Stimulated activated CD4-positive, alpha-beta T cell treated with anti-CD3 and anti-CD28 coated beads, TNF-alpha, amount 100 ng/mL, for 4 hours (primary cell): ENCODE measurements around the gene APLF.
A peak's percentile ranks its signal among the peaks of the same experiment; 100 is the strongest.
"Not testable (repeated sequence)": the region's sequence is repeated elsewhere in the genome, so short reads cannot be mapped to it uniquely, and the experiment has no call there.

ENCODE experiments used
- DNase-seq, 3 experiments: peaks; one replicate each; pipeline ENCODE4 v3.0.0-alpha.2; 2020; ENCODE audit warnings: low read depth in 3 of 3

Gene APLF

GRCh38 chr2:68441179-68441993 is 26.0 kb upstream of the APLF start:
- DNase-seq: peak; percentile 44 to 76 (median 50)

- DNase-seq: no peak
Observed at GRCh38 chr2:68441994-68442322, 25.4 kb upstream of the APLF start.

DNA sequence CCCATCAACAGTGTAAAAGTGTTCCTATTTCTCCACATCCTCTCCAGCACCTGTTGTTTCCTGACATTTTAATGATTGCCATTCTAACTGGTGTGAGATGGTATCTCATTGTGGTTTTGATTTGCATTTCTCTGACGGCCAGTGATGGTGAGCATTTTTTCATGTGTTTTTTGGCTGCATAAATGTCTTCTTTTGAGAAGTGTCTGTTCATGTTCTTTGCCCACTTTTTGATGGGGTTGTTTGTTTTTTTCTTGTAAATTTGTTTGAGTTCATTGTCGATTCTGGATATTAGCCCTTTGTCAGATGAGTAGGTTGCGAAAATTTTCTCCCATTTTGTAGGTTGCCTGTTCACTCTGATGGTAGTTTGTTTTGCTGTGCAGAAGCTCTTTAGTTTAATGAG is 21.0 kb upstream of the APLF start:
- not testable (repeated sequence) for DNase-seq

DNA sequence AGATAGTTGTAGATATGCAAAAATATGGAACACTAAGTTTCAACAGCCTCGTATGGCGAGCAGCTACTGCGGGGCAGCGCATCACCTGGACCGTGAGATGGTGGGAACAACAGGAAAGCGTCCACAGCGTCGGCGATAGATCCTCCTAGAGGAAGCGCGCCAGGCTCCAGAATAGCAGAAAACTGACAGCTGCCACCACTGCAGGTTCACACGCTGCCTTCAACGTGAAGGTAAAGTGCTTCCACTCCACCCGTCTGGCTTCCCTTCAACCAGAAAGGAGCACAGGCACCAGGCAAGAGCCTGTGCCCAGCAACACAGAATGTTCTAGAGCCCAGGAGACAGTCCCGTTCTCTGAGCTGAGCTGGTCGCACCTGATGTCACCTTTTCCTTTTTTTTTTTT is 20.3 kb upstream of the APLF start:
- DNase-seq: no peak

GRCh38 chr2:68448671-68449653 is 18.4 kb upstream of the APLF start:
- no peak for DNase-seq

DNA sequence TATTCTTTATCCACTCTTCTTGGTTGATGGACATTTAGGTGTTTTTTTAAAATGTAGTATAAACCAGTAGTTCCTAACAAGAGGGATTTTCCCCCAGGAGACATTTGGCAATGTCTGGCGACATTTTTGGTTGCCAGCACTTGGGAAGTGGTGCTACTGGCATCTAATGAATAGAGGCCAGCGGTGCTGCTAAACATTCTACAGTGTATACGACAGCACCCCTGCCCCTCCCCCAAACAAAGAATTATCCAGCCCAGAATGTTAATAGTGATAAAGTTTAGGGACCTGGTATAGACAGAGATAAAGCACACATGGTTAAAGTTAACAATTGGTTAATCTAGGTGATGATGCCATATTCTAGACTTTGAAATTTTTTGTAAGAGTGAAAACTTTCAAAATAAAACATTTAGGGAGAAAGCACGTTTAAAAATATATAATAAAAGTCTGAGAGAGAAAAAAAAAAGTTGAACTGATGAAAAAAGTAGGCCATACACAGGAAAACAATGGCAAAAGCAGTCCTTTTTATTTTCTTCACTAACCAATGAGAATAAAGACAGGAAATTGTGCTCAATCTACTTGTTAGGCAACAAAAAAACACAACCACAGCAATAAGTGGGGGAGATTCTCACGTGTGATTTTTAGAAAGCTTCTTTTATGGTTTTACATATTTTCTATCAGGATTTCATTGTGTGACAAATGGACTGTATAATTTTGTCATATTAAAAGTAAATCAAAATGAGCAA is 15.1 kb upstream of the APLF start:
- DNase-seq: no peak

DNA sequence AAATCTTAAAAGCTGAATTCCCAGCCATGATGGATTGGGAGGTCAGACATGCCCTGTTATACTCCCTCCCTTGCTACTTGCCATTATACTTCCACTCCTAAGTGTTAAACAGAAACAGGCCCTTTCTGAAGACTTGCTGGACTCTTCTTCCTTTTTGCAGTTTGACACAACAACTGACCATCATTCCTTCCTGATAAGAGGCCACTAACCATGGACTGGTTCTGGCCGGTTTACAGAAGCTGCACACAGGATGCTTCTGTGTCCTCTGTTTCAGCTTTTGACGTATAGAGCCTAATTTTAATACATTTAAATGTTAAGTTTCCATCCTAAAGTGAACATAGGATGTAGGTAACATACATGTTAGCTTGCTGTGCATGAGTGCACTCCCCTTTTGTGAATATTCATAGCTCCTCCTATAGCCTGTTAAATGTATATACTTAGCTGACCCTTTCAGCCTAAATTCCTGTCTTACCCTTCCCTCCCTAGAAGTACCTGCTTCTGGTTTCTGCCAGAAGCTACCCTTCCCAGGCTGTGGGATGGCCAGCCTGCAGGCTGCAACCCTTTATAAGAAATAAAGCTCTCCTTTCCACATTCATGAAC is 13.5 kb upstream of the APLF start:
- no peak for DNase-seq

DNA sequence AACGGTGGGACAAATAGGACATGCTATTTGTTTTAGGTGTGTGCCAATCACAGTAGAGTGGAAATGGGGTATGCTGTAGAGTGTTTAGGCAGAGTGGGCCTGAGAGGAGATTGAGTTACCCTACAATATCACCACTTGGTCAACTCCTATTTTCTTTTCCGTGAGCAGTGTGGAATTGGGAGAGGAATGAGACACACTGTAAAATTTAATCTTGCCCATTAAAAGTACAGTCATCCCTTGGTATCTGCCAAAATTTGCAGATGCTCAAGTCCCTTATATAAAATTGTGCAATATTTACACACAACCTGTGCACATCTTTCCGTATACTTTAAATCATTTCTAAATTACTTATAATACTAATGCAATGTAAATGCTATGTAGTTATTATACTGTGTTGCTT is 12.7 kb upstream of the APLF start:
- no peak for DNase-seq

GRCh38 chr2:68456198-68456597 is 11.2 kb upstream of the APLF start:
- DNase-seq: no peak

- DNase-seq: no peak
Observed at GRCh38 chr2:68458981-68459380, 8.4 kb upstream of the APLF start.

GRCh38 chr2:68463287-68463877 is 4.0 kb upstream of the APLF start:
- no peak for DNase-seq

GRCh38 chr2:68464651-68465050 is 2.7 kb upstream of the APLF start:
- DNase-seq: no peak

DNA sequence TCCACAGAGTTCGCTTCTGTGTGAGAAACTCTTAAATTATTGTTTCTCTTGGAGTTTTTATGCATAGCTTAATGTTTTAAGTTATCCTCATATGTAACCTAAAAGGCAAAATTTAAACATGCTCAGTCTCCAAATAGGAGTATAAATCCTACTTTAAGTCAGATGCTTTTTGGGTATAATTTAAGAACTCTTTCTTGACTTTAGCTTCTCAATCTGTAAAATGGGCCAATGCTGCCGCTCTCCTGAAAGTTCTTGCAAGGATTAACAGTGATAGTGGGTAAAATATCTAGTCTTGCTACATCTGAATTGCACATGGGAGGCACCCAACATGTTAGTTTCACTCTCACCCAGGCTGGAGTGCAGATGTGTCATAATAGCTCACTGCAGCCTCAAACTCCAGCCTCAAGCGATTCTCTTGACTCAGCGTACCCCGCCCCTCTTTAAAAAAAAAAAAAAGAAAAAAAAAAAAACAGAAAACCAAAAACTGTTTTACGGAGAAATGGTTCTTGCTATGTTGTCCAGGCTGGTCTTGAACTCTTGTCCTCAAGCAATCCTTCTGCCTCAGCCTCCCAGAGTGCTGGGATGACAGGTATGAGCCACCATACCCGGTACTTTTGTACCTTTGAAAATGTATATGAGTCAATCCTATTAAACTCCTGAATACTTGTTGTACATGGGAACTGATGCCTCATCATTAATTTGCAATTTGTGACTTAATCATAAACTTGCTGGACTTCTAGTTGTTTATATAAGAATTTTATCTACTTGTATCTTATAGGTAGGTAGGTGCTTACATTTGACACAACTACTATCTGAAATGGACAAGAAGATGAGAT is 2.1 kb upstream of the APLF start:
- peak in 1 of 3 experiments; percentile 15 for DNase-seq

GRCh38 chr2:68466361-68466777 is 1.0 kb upstream of the APLF start:
- DNase-seq: peak; percentile 14 to 42 (median 34)

- no peak for DNase-seq
Observed at GRCh38 chr2:68466778-68467076, 658 bp upstream of the APLF start.

DNA sequence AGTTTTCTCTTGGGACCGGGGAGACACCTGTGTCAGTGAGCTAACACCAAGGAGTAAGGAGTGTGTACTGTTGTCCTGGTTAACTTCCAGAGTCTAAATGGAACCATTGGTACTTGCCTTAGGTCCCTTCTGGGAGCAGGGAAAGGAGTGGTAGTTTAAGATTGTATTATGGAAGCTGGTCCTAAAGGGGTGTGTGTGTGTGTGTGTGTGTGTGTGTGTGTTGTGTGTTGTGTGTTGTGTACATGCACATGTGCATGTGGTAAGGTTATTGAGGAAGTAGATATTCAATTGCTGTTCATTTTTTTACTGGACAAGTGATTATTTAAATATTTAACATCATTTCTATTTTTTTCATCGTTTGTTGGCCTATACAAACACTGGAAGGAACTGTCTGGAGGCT is 1.4 kb downstream of the APLF start:
- DNase-seq: no peak

GRCh38 chr2:68469935-68470334 is 2.5 kb downstream of the APLF start:
- no peak for DNase-seq

- no peak for DNase-seq
Observed at GRCh38 chr2:68471385-68471784, 4.0 kb downstream of the APLF start.

- DNase-seq: no peak
Observed at GRCh38 chr2:68472796-68473414, 5.5 kb downstream of the APLF start.

GRCh38 chr2:68475110-68475509 is 7.7 kb downstream of the APLF start:
- no peak for DNase-seq
